Cardiac septum (tissue), 1 donor: ENCODE results near the gene WDR75. TPM values are rescaled to one million over a fixed set of nuclear protein-coding genes. Genes with fewer than 3 reads are reported as not detected.

Source experiments
- DNase-seq: peaks from one replicate; pipeline ENCODE4 v3.0.0-alpha.2; 2020; ENCODE audit warnings: low spot score
- intact Hi-C: fragments of 100-400 bp; cut with DNase I; formaldehyde crosslinking; loops from one replicate; pipeline ENCODE4 v1.14.0; 2022
- total RNA-seq: library from RNA; stranded (reverse); fragmentation: NEBNext Ultra II Directional; extraction: Animal tissue kit (Norgen Biotek cat#: 25700); gene quantifications from one replicate; pipeline ENCODE4 v1.2.1, GENCODE V29; 2021
- donor health status: DM: no; HTN: no; CAD: no.

WDR75 gene
- total RNA-seq, 1 donor from 2014 or later, result 13.8 TPM

DNA sequence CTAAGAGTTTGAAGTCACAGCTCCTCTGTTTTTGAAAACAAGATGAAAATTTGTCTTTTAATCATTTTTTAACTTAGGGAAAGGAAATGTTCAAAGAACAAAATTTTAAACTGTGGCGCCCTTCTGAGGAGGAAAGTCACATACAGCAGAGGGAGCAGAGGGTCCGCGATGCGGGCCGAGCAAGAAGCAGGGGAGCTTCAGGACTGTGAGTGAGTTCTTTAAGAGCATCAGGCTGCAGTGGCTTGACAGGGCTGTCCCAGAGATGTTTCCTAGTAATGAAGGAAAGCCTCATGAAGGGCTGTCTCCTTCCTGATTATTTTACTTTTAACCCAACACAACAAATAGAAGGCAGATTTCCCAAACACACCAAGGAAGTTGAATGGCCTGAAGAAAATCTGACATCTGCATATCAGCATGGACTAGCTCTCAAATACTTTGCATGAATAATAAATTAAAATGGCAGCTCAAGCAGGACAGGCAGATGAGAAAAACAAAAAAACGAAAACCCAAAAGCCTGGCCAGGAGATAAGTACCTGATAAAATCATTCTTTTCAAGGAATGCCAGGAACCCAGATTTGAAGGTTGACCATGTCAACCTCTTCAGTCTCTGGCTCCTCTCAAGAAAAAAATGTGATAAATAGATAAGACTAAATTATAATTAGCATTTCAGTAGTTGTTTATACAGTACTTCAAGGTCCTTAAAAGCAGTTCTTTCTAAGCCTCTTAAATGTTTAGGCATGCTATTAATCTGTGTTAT is 78.5 kb downstream of the WDR75 start:
- DNase-seq, result no peak
- intact Hi-C loops, result no loop called here

DNA sequence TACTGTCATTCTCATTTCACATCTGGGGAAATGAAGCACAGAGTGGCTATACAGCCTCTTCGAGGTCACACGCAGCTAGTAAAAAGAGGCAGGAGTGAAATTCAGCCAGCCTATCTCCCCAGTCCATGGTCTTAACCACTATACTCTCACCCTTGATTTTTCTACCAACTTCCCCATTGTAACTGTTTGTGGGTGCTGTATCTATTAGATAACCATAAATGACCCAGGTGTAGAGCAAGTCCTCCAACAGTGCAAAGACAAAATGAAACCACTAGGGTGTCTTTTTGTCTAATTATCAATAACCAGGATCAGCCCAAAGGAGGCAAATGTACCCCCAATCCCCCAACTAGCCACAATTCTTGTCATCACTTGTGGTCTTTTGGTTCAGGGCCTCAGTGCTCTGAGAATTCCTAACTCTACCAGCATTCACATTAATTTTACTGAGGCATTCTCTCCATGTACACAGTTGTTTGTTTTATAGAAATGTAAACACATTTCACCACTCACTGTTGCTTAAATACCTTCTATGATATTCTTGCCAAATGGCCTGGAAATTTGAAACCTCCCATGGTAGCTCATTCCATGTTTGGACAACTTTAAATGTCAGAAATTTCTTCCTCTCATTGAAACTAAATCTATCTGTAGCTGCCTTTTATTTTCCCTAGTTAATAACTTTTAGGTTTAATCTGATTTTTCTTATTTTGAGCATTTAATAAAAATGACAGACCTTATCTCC is 80.6 kb downstream of the WDR75 start:
- intact Hi-C loops, result no loop called here
- no peak for DNase-seq

DNA sequence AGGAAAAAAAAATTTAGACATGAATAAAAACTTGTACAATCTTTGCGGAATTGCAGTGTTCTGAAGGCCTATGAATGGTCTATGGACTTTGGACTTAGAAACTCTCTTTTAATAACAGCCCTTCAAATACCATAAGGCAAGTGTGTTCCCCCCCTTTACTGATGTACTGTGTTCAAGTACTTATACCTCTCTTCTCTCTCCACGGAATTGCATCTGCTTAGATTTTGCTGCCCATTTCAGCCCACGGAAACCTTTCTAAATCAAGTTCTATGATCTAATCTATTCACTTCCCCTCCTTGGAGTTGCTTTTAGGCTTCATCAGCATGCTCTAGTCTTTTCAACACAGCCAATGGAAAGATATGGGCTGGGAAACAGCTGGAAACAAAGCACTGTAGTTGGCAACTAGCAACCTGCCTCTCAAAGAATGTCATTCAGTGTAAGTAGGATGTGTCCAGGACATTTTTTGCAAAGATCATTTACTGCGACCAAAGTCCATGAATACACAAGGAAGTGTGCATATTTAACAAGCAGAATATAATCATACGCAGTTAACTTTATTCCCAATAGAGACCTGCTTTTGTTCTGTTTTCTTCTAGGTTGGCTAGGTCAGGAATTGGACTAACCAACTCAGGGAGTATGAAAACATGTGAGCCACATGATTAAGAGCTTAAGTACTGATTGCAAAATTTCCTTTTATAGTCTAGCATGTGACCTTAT is 81.3 kb downstream of the WDR75 start:
- no peak for DNase-seq
- intact Hi-C loops, result no loop called here

DNA sequence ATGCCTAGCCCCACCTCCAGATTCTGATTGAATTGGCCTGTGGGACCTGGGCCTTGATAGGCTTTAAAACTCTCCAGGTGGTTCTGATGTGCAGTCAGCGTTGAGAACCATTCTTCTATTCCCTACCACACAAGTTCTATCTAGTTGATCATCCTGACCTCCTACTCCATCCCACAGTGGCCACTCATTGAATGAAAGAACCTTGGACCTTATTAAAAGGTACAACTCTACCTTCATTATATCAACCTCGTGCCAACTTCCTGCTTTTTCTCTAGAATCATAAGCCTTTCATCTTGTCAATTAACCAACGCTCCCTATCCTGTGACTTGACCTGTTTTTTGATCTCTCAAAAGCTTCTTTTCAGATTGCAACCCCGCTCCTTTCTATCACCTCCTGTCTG is 83.5 kb downstream of the WDR75 start:
- DNase-seq, result no peak
- intact Hi-C loops, result no loop called here

Other genes with a start within 250 kb of the WDR75 start
- gene SLC40A1, start 139.3 kb downstream of the WDR75 start, total RNA-seq, result 30.3 TPM
- gene ASNSD1, start 220.0 kb downstream of the WDR75 start, total RNA-seq, result 27.7 TPM
- gene ANKAR, start 233.2 kb downstream of the WDR75 start, total RNA-seq, result 10.3 TPM